DMS53 (cell line): ENCODE data around the gene SCNN1A.
"Not testable (repeated sequence)": the region's sequence is repeated elsewhere in the genome, so short reads cannot be mapped to it uniquely, and the experiment has no call there.

Experiments used
- DNase-seq: peaks from one replicate; lab custom pipeline; 2025; lab: John Stamatoyannopoulos, UW

The SCNN1A gene

DNA sequence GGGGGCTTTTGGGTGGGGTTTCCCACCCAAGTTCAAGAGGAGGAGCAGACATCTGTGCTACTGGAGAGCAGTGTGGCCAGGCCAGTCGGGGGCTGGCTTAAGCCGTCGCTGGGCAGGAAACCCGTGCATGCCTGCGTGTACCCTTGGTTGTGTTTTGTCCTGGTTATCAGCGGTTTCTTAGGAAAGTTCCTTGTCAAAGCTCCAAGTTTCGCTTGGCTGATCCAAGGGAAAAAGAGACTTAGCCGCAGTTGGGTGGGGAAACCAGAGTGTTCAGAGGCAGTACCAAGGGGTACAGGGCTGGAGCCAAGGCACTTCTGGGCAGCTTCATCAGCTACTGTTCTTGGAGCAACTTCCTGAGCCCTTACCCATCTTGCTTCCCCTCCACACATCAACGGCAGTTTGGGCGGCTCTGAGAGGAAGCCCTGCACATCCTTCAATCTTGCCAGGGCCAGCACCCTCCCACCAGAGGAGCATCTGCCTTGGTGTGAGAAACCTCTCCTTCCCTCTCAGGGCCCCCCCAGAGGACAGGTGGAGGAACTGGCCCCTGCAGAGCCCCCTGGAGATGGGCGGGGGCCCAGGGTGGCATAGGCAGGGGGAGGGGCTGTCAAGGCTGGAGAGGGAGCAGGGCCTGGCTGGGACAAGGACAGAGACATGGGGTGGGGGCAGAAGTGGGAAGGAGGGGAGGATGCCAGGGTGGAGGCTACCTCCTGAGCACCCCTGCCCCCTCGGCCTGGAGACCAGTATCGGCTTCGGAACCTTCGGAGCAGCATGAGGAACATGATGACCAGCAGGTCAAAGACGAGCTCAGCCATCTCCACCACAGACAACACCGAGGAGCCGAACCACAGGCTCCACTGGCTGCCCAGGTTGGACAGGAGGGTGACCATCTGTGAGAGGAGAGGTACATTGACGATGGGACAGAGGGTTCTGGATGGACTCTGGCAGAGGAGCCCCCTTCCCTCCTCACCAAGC is 27.7 kb downstream of the SCNN1A start:
- no peak for DNase-seq

DNA sequence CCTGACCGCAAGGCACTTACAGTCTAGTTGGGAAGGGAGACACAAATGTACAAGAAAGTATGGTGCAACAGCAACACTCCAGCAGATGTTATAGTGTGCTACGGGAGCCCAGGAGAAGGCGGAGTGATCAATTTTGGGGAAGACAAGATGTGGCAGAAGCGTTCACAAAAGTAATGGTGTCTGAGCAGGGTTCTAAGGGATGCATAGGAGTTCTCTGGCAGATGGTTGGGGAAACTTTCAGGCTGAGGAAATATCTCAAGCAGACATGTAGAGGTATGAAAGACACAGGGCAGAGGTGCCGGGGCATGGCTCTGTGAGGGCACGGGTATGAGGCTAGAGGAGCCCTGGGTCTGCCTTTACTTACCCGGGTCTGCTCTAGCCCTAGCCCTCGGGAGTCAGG is 28.4 kb downstream of the SCNN1A start:
- no peak for DNase-seq

DNA sequence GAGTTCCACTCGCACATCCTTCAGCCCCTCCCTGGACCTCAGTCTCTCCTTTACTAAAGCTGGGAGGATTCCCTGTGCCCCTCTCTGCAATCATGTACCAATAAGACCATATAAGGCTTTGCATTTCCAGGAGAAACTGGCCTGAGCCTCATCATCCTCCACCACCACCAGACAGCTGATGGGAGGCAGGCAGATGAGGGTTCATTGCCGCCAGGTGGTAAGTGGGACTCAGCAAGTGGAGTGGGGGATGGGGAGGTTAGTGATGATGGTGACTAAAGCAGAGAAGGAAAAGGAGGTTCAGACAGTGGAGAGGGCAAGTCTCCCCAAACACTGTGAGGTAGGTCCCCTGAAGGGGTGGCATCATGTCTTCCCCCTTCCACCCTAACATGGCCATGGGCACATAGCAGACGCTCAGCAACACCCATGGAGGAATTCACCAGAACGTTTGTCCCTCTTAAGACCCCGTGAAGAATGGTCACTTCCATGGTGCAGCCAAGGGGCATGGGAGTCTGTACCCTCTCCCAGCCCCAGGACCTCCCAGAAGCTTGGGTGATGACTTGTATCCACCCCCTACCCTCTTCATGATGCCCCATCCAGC is 29.0 kb downstream of the SCNN1A start:
- DNase-seq = peak; percentile 79

DNA sequence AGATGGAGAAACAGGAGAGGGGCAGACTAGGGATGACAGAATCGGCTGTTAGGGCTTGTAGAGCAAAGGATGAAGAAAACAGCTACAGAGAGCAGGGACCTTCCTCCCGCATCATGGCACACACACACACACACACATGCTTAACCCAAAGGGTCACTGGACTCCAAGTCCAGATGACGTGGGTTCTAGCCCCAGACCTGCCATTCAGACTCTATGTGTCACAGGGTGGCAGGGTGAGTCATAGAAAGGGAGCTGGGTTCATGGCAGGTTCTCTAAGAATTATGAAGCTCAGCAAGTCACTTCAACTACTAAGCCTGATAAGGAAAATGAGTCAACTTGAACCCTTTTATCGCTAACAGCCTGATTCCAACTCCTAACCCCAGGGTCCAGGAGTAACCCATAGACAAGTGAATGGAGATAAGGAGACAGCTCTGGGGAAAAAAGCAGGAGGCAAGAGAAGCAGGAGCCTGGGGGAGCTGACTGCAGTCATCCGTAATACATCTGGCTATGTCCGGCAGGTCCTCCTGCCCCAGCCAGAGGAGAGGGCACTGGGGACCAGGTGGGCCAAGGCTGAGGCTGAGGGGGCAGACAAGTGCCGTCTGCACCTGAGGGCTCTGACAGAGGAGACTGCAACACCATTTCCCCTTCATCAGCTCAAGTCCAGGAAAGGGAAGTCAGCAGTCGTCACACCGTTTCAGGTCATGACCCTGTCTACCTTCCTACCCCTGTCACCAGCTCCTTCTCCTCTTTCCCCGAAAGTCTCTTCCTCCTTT is 29.9 kb downstream of the SCNN1A start:
- peak; percentile 74 for DNase-seq

DNA sequence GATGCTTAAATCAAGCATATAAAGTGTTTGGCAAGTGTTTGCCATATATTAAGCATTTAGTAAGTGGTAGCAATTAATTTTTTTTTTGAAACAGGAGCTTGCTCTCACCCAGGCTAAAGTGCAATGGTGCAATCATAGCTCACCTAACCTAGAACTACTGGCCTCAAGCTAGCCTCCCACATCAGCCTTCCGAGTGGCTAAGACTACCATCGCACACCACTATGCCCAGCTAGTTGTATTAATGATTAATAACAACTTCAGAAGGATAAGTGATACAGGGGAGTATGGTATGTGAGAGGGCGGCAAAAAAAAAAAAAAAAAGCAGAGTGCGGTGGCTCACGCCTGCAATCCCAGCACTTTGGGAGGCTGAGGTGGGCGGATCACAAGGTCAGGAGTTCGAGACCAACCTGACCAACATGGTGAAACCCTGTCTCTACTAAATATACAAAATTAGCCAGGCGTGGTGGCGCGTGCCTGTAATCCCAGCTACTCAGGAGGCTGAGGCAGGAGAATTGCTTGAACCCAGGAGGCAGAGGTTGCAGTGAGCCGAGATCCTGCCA is 31.2 kb downstream of the SCNN1A start:
- DNase-seq = not testable (repeated sequence)

DNA sequence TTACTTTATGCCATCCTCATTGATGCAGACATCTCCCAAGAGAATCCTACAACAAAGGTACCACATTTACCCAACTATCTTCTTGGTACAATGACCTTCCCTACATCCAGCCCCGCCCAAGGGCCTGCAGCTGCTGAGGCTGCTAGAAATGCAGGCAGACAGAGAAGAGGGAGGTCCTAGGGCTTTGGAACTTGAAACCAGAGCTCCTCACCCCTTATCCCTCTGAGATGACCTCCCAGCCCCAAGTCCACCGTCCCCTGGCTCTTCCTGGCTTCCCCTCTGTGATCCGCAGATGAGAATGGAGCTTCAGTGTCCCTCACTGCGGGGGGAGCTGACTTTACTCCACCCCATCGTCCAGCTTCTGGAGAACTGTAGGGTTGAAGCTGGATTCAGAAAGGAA is 31.8 kb downstream of the SCNN1A start:
- DNase-seq = no peak

DNA sequence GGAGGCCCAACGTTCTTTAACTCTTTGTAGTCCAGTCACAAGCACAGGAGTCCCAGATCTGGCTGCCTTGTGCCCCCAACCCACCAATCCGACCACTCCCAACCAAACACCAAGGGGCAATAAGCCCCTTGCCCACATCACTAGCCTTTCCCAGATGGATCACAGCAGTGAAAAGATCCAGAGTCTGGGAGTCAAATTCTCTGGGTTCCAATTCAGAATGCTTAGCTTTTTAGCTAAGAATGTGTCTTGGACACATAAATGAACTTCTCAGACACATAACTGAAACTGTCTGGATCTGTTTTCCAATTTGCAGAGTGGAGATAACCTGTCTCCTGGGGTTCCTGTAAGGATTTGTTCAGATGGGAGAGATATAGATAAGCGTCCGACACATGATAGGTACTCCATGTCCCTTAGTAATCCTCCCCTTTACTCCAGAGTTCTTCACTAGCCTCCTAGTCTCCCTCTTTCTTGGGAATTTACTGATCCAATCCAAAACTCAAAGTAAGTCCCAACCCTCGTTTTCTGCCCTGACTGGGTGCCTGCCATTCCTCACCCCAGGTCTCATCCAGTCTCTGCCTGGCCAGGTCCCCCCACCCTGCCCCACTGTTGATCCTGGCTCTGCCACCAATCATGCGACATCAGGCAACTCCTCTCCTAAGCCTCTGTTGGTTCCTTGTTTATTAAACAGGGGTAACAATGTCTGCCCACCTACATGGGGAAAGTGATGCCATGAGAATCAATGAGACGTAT is 33.0 kb downstream of the SCNN1A start:
- DNase-seq = no peak

DNA sequence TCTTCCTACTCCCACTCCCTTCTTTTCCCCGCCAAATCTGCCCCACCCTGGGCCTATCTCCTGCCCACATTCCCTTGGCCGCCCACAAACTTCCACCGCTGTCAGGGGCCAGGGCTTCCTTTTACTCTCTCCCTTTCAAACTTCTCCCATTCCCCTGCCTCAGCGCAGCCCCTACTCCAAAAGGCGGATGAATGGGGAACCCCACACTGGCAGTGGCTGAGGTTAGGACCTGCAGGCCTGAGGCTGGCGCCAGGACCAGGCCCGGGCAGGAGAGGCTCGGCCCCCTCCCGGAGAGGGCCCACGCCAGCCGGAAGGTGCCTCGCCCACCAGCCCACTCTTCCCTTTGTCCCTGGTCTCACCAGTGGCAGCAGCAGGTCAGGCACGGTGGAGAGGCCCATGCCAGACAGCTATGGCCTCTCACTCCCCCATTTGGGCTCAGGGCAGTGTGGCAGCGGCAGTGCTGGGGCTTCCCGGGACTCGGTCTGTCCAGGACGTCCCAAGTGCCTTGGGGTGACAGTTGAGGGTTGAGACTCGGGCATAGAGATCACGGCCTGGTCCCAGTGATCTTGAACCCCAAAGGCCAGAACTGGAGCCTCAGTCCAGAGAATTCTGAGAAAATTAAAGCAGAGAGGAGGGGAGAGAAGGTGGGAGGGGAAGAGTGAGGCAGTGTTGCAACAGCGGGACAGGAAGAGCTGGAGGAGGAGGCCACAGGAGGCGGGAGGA is 33.8 kb downstream of the SCNN1A start, which contains the start of gene TNFRSF1A:
Gene TNFRSF1A (minus strand): TSS at position 660 of the 723 bp plus-strand sequence. CDS start 262 bp downstream, at position 398.
- peak; percentile 59 for DNase-seq

DNA sequence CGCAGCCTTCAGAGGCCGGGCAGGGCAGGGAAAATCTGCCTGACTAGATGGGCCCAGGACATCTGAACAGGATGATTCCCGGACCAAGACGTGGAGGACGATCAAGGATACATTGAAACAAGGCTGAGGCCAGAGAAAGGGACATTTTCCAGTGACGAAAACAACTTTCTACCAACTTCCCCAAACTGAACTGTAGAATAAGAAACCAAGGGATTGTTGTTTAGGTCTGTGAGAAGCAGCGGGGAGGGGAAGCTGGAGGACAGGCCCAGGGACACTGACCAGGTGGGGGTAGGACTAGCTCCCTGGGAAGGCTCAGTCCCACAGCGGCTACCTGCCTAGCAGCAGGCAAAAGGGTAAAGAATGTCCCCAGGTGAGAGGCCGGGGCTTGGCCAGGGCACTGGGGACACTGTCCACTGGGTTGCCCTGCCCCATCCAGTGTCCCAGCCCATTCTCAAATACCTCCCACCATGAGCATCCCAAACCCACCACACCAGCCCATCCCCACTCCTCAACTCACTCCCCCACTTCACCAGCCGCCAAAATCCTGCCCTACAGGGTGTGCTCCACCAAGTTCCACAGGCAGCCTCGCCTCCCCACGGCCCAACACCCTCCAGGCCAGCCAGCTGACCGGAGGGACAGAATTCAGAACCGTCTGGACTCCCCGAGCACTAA is 34.5 kb downstream of the SCNN1A start:
- DNase-seq = no peak

DNA sequence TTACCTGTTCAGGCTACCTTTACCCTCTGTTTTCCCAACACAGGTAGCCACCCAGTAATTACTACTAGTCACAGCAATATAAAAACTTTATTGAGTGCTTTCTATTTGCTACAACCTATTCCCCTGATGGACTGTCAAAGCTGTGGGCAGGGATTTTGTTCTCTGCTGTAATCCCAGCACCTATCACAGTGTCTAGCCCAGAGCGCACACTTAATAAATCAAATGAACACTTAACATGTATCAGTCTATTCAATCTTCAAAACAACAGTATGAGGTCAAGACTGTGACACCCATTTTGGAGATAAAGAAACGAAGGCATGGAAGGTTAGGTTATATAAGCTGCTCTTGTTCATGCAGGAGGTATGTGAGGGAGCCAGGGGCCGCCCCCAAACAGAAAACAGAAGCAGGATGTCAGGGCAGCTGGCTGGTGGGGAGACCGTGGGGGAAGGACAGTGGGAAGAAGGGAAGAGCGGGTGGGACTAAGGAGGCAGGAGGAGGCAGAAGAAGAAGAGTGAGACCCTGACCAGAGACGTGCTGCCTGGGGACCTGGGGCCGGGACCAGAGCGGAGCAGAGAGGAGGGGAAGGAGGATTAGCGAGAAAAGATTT is 35.2 kb downstream of the SCNN1A start:
- DNase-seq = no peak

DNA sequence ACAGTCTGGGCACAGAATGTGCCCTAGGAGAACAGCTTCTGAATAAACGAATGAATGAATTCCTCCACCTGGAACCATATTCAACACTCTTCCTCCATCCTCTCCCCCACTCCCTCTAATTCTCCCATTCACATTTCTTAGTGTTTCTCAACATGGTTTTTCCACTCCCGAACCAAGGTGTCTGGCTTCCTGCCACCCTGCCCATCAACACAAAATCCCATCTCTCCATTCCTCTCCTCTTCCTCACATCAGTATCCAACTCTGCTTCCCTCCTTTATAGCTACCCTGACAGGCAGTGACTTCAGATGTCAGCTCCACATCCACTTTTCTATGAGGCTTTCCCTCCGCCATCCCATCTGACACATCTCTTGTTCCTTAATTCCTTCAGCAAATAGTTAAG is 36.4 kb downstream of the SCNN1A start:
- no peak for DNase-seq

DNA sequence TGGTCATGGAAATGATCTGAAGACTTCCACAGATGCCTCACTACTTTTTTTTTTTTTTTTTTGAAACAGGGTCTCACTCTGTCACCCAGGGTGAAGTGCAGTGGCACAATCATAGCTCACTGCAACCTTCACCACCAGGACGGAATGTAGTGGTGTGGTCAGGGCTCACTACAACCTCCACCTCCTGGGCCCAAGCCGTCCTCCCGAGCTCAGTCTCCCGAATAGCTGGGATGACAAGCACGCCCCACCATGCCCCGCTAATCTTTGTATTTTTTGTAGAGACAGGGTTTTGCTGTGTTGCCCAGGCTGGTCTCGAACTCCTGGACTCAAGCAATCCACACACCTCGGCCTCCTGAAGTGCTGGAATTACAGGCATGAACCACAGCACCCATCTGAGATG is 36.8 kb downstream of the SCNN1A start:
- DNase-seq = not testable (repeated sequence)

DNA sequence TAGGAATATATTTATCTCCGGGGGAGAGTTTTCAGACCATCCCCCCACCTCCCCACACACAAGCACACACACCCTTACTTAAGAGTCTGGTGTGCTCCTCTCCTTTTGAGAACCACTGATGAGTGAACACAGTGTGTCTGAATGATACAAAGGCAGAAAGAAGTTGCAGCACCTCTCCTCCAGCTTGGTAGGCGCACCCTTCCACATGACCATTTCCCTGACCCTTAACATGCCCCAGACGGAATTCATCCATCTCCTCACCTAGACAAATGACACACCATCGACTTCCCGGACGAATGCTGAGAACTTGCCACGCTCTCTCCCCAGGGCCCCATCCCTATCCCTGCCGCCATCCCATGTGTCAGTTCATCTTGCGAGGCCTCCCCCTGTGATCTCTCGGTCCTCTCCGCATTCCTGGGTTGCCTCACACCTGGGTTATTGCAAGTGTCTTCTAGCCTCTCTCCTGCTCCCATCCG is 37.4 kb downstream of the SCNN1A start:
- no peak for DNase-seq

DNA sequence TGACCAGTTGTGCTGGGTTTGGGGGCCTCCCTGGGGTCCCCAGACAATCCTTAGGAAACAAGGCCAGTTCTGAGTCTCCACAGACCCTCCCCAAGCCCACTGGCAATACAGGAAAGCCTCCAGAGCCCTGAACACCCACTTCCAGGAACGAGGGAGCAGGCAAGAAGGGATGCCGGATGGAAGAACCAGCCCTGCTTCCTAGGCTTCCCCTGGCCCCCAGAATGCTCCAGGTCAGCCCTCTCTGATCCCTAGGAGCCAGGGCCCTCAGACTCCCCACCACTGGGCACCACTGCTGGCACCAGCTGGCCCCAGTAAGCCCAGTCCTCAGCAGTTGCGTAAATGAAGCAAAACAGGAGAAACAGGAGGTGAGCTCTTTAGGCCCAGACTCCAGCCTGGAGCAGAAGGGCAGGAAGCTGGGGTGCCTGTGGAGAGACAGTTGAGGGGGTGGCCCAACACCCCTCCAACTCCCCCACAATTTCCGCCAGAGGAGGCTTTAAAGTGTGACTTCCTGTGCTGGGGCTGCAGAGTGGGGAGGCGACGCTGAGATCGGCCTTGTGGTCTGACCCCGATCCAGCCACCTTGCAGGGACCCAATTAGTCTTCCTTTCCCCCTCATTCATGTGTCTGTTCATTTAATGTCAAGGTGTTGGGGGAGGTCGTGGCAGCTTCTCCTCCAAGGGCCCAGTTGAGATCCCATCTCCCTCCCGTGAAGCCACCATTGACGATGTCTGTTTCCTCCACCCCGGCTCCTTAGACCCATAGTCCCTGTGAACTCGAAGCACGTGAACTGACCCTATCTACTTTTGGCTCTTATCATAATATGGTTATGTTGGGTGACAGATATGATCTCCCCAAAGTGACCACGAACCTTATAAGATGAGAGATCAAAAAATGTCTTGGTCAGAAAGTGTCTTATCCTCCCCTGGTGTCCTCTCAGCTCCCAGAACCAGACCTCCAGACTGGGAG is 38.2 kb downstream of the SCNN1A start:
- peak; percentile 81 for DNase-seq

DNA sequence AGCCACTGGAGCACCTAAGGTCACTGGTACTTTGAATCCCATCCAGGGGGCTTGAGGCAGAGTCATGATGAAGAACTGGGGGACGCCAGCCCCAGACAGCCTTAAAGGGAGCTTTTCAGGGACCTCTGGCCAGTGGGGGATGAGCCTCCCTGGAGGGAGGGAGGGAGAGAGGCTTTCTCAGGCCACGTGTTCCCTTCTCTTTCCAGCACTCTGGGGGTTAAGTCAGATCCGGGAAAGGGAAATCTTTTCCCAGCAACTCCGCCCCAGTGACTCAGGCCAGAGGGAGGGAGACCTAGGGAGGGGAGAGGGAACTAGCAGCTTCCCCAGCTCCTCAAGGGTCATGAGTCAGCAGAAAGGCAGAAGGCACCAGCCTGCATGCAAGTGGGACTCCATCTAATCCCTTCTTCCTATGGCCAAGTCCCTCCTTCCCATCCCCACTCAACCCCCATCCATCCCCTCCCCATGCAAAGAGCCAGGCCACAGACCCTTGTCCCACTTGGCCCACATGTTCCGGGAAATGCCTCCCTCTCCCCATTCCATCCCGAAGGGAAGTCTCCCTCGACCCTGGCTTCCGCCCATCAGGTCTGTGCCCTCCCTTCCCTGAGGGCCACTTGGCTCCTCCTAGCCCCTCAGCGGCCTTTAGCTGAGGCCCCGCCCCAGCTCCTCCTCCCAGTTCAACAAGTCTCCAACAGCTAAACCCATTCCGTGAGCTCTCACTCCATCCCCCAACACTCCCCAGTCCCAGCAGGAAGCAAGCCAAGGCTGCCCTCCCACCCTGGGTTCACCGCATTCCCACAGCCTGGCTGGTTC is 39.1 kb downstream of the SCNN1A start:
- DNase-seq = peak; percentile 100

DNA sequence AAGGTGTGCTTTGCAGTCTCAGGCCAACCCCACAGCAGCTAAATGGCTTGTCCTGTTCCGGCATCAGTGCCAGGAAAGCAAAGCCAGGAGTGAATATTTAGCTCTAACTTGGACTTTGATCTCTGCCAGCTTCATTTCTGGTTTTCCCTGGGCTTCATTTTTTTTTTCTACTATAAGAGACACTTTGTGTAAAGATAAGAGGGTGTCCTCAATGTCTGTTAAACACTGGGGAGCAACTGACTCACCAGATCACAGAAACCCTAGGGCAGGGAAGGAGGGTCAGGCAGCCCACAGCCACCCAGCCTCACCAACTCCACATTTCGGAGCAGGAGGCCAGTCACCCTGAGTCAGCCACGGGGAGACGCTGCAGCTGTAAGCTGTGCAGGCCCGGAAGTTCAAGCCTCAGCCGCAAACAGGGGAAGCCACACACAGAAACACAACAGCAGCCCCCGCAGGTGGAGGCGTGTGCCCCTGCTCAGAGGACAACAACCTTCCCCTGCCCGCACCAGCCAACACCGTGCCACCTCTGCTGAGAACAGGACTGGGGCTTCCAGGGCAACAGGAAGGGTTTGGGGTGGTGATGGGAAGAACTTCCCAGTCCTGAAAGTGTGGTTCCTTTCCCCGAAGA is 39.8 kb downstream of the SCNN1A start:
- DNase-seq = peak; percentile 96

DNA sequence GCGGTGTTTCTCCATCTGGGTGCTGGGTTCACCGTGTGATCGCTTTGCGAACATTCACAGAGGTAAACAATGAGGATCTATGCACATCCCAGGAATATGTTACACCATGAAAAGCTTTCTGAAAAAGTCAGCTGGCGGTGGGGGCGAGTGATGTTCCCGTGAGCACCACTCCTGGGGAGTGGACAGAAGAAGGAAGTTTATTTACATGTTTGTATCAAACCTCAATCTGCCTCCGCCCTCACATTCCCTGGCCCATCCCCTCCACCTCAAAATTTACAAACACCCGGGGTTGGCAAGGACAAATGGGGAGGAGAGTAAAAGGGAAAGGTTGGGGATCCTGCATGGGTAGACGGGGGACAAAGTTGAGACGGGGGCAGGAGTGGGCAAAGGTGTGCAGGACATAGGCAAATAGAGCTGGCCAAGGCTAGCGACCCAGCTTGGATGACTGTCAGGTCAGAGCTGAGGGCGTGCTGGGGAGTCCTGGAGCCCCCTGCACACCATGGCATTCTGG is 40.4 kb downstream of the SCNN1A start:
- no peak for DNase-seq
